Smooth muscle cell (in vitro differentiated cells): ENCODE results near the gene MARCHF9. TPM values are rescaled to one million over a fixed set of nuclear protein-coding genes. Genes with fewer than 3 reads are reported as not detected.

Source experiments
- DNase-seq: peaks from one replicate; lab custom pipeline; 2025; ENCODE audit not compliant: unreplicated experiment; lab: John Stamatoyannopoulos, UW
- H2AFZ ChIP-seq: fragments of 200-600 bp; sonication (generic); 2 replicates; pipeline ENCODE4 v1.6.0; 2016; ENCODE audit warnings: antibody characterized with exemption, low read depth, mild to moderate bottlenecking
- H3F3A ChIP-seq: fragments of 200-600 bp; sonication (generic); 2 replicates; pipeline ENCODE4 v1.6.0; 2017; ENCODE audit warnings: antibody characterized with exemption, low read depth
- H3K27ac ChIP-seq: fragments of 200-600 bp; sonication (generic); 2 replicates; pipeline ENCODE4 v1.5.1; 2016; ENCODE audit warnings: low read depth, mild to moderate bottlenecking
- H3K27me3 ChIP-seq: fragments of 200-600 bp; sonication (generic); 2 replicates; pipeline ENCODE4 v1.6.1; 2016; ENCODE audit warnings: low read depth, mild to moderate bottlenecking
- H3K36me3 ChIP-seq: fragments of 200-600 bp; sonication (generic); 2 replicates; pipeline ENCODE4 v1.5.1; 2016; ENCODE audit warnings: low read depth
- H3K4me1 ChIP-seq: fragments of 200-600 bp; sonication (generic); 2 replicates; pipeline ENCODE4 v1.5.1; 2016; ENCODE audit warnings: low read depth
- H3K4me2 ChIP-seq: fragments of 200-600 bp; sonication (generic); 2 replicates; pipeline ENCODE4 v1.6.0; 2016; ENCODE audit warnings: mild to moderate bottlenecking
- H3K4me3 ChIP-seq: fragments of 200-600 bp; sonication (generic); 2 replicates; pipeline ENCODE4 v1.5.1; 2016; ENCODE audit warnings: mild to moderate bottlenecking
- H3K79me2 ChIP-seq: fragments of 200-600 bp; sonication (generic); 2 replicates; pipeline ENCODE4 v1.6.0; 2016; ENCODE audit warnings: low read depth, mild to moderate bottlenecking
- H3K9ac ChIP-seq: fragments of 200-600 bp; sonication (generic); 2 replicates; pipeline ENCODE4 v1.6.0; 2016; ENCODE audit warnings: low read depth
- H3K9me3 ChIP-seq: fragments of 200-600 bp; sonication (generic); replicated peaks from 2 replicates; pipeline ENCODE4 v1.5.1; 2016; ENCODE audit warnings: low read depth
- H4K20me1 ChIP-seq: fragments of 200-600 bp; sonication (generic); 2 replicates; pipeline ENCODE4 v1.6.0; 2016; ENCODE audit warnings: low read depth
- WGBS: methylation state at CpG from one replicate; pipeline ENCODE4 v1.1.7; 2016; ENCODE audit warnings: low lambda C conversion rate; 5-methylcytosine and 5-hydroxymethylcytosine counted together
- polyA plus RNA-seq: library from polyadenylated mRNA; unstranded; fragments of >200 nt; fragmentation: Nextera tagmentation; extraction: Ambion mirVana; gene quantifications from 2 replicates; pipeline ENCODE4 v1.2.1, GENCODE V29; 2016
- total RNA-seq: library from RNA; depleted of rRNA; stranded (reverse); fragments of >200 nt; gene quantifications from 2 replicates; pipeline ENCODE4 v1.2.3, GENCODE V29; 2014
- TF ChIP-seq, protein P1 (sequence below): fragments of 200-600 bp; sonication (generic); IDR thresholded peaks from 2 replicates; pipeline ENCODE4 v1.5.1; 2017; ENCODE audit warnings: borderline replicate concordance, mild to moderate bottlenecking, antibody characterized with exemption; ENCODE audit not compliant: insufficient read depth, poor library complexity, severe bottlenecking

Gene MARCHF9
- total and polyA plus RNA-seq, 2 experiments from 2014 or later: 3.7 to 8.6 TPM

DNA sequence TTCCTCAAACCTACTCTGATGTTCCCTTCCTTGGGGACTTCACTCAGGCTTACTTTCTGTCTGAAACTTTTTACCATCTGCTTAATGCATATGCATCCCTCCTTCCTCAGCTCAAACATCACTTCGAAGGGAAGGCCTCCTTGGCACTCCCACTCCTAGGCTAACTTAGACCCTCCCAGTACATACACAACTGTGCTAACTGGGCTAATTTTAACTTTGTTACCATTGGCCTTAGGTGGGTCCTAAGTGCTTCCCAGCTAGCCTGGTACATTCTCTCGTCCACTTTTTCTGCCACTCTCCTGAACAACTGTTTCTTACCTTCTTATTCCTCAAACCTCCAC is 21.3 kb downstream of the MARCHF9 start:
- Histone ChIP-seq H4K20me1 (no peaks in the 10 kb centered on the region), H3K4me3 (no peak overlapping the region), H3K4me2 (no peak overlapping the region), H3K36me3 (no peaks in the 10 kb centered on the region), H3K27me3 (no peaks in the 10 kb centered on the region), H3K27ac (no peak overlapping the region), H3K9me3 (no peaks in the 10 kb centered on the region), H3K79me2 (no peaks in the 10 kb centered on the region), H3K9ac (no peak overlapping the region), H3F3A (no peaks in the 10 kb centered on the region), H3K4me1 (no peaks in the 10 kb centered on the region), H2AFZ (no peak overlapping the region)
- TF ChIP-seq, protein P1, sequence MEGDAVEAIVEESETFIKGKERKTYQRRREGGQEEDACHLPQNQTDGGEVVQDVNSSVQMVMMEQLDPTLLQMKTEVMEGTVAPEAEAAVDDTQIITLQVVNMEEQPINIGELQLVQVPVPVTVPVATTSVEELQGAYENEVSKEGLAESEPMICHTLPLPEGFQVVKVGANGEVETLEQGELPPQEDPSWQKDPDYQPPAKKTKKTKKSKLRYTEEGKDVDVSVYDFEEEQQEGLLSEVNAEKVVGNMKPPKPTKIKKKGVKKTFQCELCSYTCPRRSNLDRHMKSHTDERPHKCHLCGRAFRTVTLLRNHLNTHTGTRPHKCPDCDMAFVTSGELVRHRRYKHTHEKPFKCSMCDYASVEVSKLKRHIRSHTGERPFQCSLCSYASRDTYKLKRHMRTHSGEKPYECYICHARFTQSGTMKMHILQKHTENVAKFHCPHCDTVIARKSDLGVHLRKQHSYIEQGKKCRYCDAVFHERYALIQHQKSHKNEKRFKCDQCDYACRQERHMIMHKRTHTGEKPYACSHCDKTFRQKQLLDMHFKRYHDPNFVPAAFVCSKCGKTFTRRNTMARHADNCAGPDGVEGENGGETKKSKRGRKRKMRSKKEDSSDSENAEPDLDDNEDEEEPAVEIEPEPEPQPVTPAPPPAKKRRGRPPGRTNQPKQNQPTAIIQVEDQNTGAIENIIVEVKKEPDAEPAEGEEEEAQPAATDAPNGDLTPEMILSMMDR: no peak
- 93% methylated on average over 2 of the region's 2 CpGs for WGBS
- DNase-seq: no peak

DNA sequence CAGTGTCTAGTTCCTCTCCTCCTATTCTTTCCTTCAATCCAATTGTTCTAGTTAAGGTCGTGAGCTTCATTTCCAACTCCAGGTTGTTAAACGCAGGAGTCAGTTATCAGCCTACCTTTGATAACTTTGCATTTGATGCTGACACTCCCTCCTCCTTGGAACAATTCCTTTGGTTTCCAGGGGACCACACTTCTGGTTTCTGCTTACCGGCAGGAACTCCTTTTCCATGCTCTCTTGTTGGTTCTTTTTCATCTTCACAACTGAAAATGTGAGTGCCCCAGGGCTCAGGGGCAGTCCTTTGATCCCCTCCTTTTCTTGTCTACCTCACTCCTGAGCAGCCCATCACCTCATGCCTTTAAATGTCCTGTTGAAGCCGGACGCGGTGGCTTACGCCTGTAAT is 22.5 kb downstream of the MARCHF9 start:
- TF ChIP-seq, protein P1: no peak
- Histone ChIP-seq H3K27me3 (no peaks in the 10 kb centered on the region), H3K4me2 (no peak overlapping the region), H3K4me3 (no peak overlapping the region), H3K9ac (no peak overlapping the region), H3K27ac (no peak overlapping the region), H2AFZ (no peak overlapping the region), H3F3A (no peaks in the 10 kb centered on the region), H4K20me1 (no peaks in the 10 kb centered on the region), H3K36me3 (no peaks in the 10 kb centered on the region), H3K9me3 (no peaks in the 10 kb centered on the region), H3K79me2 (no peaks in the 10 kb centered on the region), H3K4me1 (no peaks in the 10 kb centered on the region)
- DNase-seq: no peak
- WGBS: 95% methylated on average over 7 of the region's 7 CpGs

DNA sequence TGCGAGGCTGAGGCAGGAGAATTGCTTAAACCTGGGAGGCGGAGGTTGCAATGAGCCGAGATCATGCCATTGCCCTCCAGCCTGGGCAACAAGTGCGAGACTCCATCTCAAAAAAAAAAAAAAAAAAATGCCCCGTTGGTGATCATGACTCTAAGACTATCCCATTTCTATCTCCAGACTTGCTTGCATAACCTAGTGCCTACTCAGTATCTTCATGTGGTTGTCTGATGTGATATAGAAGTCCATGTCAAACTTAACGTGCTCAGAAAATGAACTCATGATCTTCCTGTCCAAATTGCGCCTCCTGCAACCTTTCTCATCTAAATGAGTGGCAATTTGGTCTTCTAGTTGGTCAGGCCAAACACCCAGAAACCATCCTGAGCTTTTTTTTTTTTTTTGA is 23.0 kb downstream of the MARCHF9 start:
- DNase-seq: no peak
- TF ChIP-seq, protein P1: no peak
- no peaks in the 10 kb centered on the region for H4K20me1 ChIP-seq
- H3K4me1 ChIP-seq: no peaks in the 10 kb centered on the region
- no peak overlapping the region for H2AFZ ChIP-seq
- no peaks in the 10 kb centered on the region for H3F3A ChIP-seq
- H3K27me3 ChIP-seq: no peaks in the 10 kb centered on the region
- no peak overlapping the region for H3K27ac ChIP-seq
- no peaks in the 10 kb centered on the region for H3K9me3 ChIP-seq
- 90% methylated on average over 7 of the region's 7 CpGs for WGBS
- H3K4me3 ChIP-seq: no peak overlapping the region
- H3K79me2 ChIP-seq: peaks cover 2% of the 10 kb centered on the region
- no peak overlapping the region for H3K4me2 ChIP-seq
- H3K9ac ChIP-seq: no peak overlapping the region
- H3K36me3 ChIP-seq: no peaks in the 10 kb centered on the region

DNA sequence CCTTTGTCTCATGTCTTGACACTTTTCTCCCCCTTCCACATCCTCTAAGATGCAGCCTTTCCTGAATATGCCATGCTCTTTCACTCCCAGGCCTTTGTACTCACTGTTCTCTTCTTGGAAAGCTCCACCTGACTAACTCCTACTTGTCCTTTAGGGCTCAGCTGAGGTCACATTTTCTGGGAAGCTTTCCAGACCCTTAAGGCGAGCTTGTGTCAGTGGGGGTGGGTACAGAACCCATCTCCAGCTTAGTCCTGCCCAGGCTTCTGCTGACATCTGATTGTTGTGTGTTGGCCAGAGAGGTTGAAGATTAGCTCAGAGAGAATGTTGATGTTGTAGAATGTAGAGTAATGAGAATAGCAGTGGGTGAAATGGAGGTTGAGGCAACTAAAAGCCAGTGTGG is 24.8 kb downstream of the MARCHF9 start:
- no peaks in the 10 kb centered on the region for H3K27me3 ChIP-seq
- H3K79me2 ChIP-seq: peaks cover 19% of the 10 kb centered on the region
- no peak overlapping the region for H3K4me3 ChIP-seq
- no peak overlapping the region for H3K27ac ChIP-seq
- H3K9me3 ChIP-seq: no peaks in the 10 kb centered on the region
- no peak overlapping the region for H2AFZ ChIP-seq
- WGBS: 91% methylated on average over 1 of the region's 1 CpG
- H3F3A ChIP-seq: no peaks in the 10 kb centered on the region
- H4K20me1 ChIP-seq: no peaks in the 10 kb centered on the region
- H3K4me2 ChIP-seq: no peak overlapping the region
- TF ChIP-seq, protein P1: no peak
- peaks cover 8% of the 10 kb centered on the region for H3K4me1 ChIP-seq
- H3K9ac ChIP-seq: no peak overlapping the region
- no peaks in the 10 kb centered on the region for H3K36me3 ChIP-seq
- DNase-seq: no peak
